K562 treated with DMSO at 1 percent for 24 hours (cell line): ENCODE data around the gene PIH1D2. TPM values are rescaled to one million over a fixed set of nuclear protein-coding genes. Genes with fewer than 3 reads are reported as not detected.

Source experiments
- total RNA-seq: library from RNA; unstranded; fragments of 300-600 nt; gene quantifications from 2 replicates; pipeline ENCODE4 v1.2.3, GENCODE V29; 2022; ENCODE audit warnings: low read depth; ENCODE audit not compliant: insufficient read depth

Gene PIH1D2
- 1.4 TPM in 1 of 2 replicates, not detected in the other for total RNA-seq

GRCh38 chr11:112073941-112074811 lies at the start of gene PIH1D2, which contains the start of gene NKAPD1:
TSS of gene PIH1D2 (minus strand) at chr11:112074017. CDS start at chr11:112073174, 843 bp downstream.
TSS of gene NKAPD1 (plus strand) at chr11:112074299. CDS start at chr11:112075575, 1,276 bp downstream.

GRCh38 chr11:112086422-112087191 lies 12.8 kb upstream of the PIH1D2 start, which contains the start of the genes SDHD and TIMM8B:
TSS of gene SDHD (plus strand) at chr11:112086873. CDS start at chr11:112086908, 35 bp downstream.
TSS of gene TIMM8B (minus strand) at chr11:112086756. CDS start at chr11:112086723, 33 bp downstream.

GRCh38 chr11:112024773-112025678 lies 48.8 kb downstream of the PIH1D2 start, which contains the start of gene DLAT:
TSS of gene DLAT (plus strand) at chr11:112025408. CDS start at chr11:112025473, 65 bp downstream.

Other genes starting within 250 kb of the PIH1D2 start
- gene ALG9, start 202.4 kb downstream of the PIH1D2 start, total RNA-seq: 19.2 and 20.0 TPM in 2 replicates
- 0.61 and 1.0 TPM in 2 replicates for gene FDXACB1, start 194.9 kb downstream of the PIH1D2 start, total RNA-seq
- 22.0 and 28.9 TPM in 2 replicates for gene CFAP68, start 194.5 kb downstream of the PIH1D2 start, total RNA-seq
- 2.2 TPM in 1 of 2 replicates, not detected in the other for gene CRYAB, start 162.2 kb downstream of the PIH1D2 start, total RNA-seq
- gene HSPB2, start 161.3 kb downstream of the PIH1D2 start, total RNA-seq: 0.22 TPM in 1 of 2 replicates, not detected in the other
- gene C11orf52, start 155.1 kb downstream of the PIH1D2 start, total RNA-seq: 2.5 and 4.2 TPM in 2 replicates
- 2.0 and 2.5 TPM in 2 replicates for gene DIXDC1, start 136.7 kb downstream of the PIH1D2 start, total RNA-seq
- 33.2 and 37.5 TPM in 2 replicates for gene DLAT, start 48.6 kb downstream of the PIH1D2 start, total RNA-seq
- 11.8 and 12.5 TPM in 2 replicates for gene NKAPD1, start 282 bp upstream of the PIH1D2 start, total RNA-seq
- 64.3 and 70.5 TPM in 2 replicates for gene TIMM8B, start 12.7 kb upstream of the PIH1D2 start, total RNA-seq
- 87.3 and 101 TPM in 2 replicates for gene SDHD, start 12.9 kb upstream of the PIH1D2 start, total RNA-seq
- gene IL18, start 90.1 kb upstream of the PIH1D2 start, total RNA-seq: 15.9 and 19.6 TPM in 2 replicates
- gene TEX12, start 93.4 kb upstream of the PIH1D2 start, total RNA-seq: not detected in 2 replicates
- 1.2 TPM in 1 of 2 replicates, not detected in the other for gene BCO2, start 101.5 kb upstream of the PIH1D2 start, total RNA-seq
- 23.6 and 25.5 TPM in 2 replicates for gene PTS, start 152.4 kb upstream of the PIH1D2 start, total RNA-seq
- not detected in 2 replicates for gene PLET1, start 186.8 kb upstream of the PIH1D2 start, total RNA-seq